ENCODE results near the gene ATXN3. TPM values are rescaled to one million over a fixed set of nuclear protein-coding genes. Genes with fewer than 3 reads are reported as not detected.

The ATXN3 gene
- total RNA-seq, 4 donors from 2014 or later, result 17.1 to 35.6 (median 25.9) TPM

GRCh38 chr14:92041203-92041602 is 65.2 kb downstream of the ATXN3 start:
- 92 to 100% methylated on average over 2 to 10 of the region's 10 CpGs for WGBS, 2 donors (ENCODE audit: low coverage in 1 of 2)
- in situ Hi-C loops (cut with MboI; ENCODE audit: low pct_ligation_motif_present in 1 of 4, low pct_unique_long_range_greater_than_20kb in 1 of 4, low sequenced_read_pairs in 3 of 4), result no loop called here

GRCh38 chr14:92040431-92041051 is 65.8 kb downstream of the ATXN3 start:
- intact Hi-C loops (cut with DNase I; ENCODE audit: low total_unique reads) (no loop called here), in situ Hi-C loops (cut with MboI; ENCODE audit: low pct_ligation_motif_present in 1 of 4, low pct_unique_long_range_greater_than_20kb in 1 of 4, low sequenced_read_pairs in 3 of 4) (no loop called here)
- Histone ChIP-seq H3K4me1 (peaks cover 9 to 45% (median 28%) of the 10 kb centered on the region in 4 donors), H3K4me3 (peak overlapping the region; percentile 67 to 93 (median 86)), H3K9me3 (no peaks in the 10 kb centered on the region), H3K36me3 (no peaks in the 10 kb centered on the region), H3K27me3 (no peaks in the 10 kb centered on the region), H3K27ac (peak overlapping the region; percentile 94 to 98 (median 97))
- peak; percentile 37 for DNase-seq
- 0% methylated on average over 9 to 13 of the region's 13 CpGs for WGBS, 2 donors (ENCODE audit: low coverage in 1 of 2)
- peak; percentile 42 to 62 (median 45) for TF ChIP-seq POLR2AphosphoS5 (IDR thresholded peaks at IDR 0.05)
- TF ChIP-seq POLR2A (IDR thresholded peaks at IDR 0.05), result no peak

More at GRCh38 chr14:92041203-92041602, 65.2 kb downstream of the ATXN3 start:
- H3K9me3 ChIP-seq, result peaks cover 4 to 5% of the 10 kb centered on the region in 2 donors
- H3K4me3 ChIP-seq, result peak overlapping the region in 3 of 4 donors; percentile 67 to 93 (median 89)
- no peaks in the 10 kb centered on the region for H3K36me3 ChIP-seq
- intact Hi-C loops (cut with DNase I; ENCODE audit: low total_unique reads), result no loop called here
- peak overlapping the region; percentile 94 to 98 (median 97) for H3K27ac ChIP-seq
- H3K27me3 ChIP-seq, result no peaks in the 10 kb centered on the region
- no peak for DNase-seq
- peaks cover 9 to 38% (median 28%) of the 10 kb centered on the region in 4 donors for H3K4me1 ChIP-seq
- TF ChIP-seq POLR2AphosphoS5 (IDR thresholded peaks at IDR 0.05) (no peak), EP300 (IDR thresholded peaks at IDR 0.05; ENCODE audit: low read depth) (no peak), POLR2A (IDR thresholded peaks at IDR 0.05) (no peak), CTCF (IDR thresholded peaks at IDR 0.05) (no peak)

- intact Hi-C loops (cut with DNase I; ENCODE audit: low total_unique reads) (no loop called here), in situ Hi-C loops (cut with MboI; ENCODE audit: low pct_ligation_motif_present in 1 of 4, low pct_unique_long_range_greater_than_20kb in 1 of 4, low sequenced_read_pairs in 3 of 4) (no loop called here)
- peak; percentile 87 to 95 (median 94) for TF ChIP-seq POLR2AphosphoS5 (IDR thresholded peaks at IDR 0.05)
- peak; percentile 88 for TF ChIP-seq POLR2A (IDR thresholded peaks at IDR 0.05)
- TF ChIP-seq EP300 (IDR thresholded peaks at IDR 0.05; ENCODE audit: low read depth), result no peak
- no peak for TF ChIP-seq CTCF (IDR thresholded peaks at IDR 0.05)
- H3K4me3 ChIP-seq, result peak within 1 kb of the TSS; percentile 67 to 93 (median 86)
- peaks cover 9 to 51% (median 29%) of the 10 kb centered on the region in 4 donors for H3K4me1 ChIP-seq
- WGBS, 2 donors (ENCODE audit: low coverage in 1 of 2), result 1% methylated on average over 56 of the region's 57 CpGs; no CpG with 5 or more reads in 1 of the 2 donors
- H3K36me3 ChIP-seq, result no peaks in the 10 kb centered on the region
- H3K9me3 ChIP-seq, result no peaks in the 10 kb centered on the region
- no peaks in the 10 kb centered on the region for H3K27me3 ChIP-seq
- peak; percentile 96 for DNase-seq
- H3K27ac ChIP-seq, result peak within 1 kb of the TSS; percentile 94 to 98 (median 97)
Measured at GRCh38 chr14:92039719-92040430, 66.5 kb downstream of the ATXN3 start, which contains the start of gene TRIP11. Gene TRIP11 (minus strand): TSS chr14:92040059. CDS start chr14:92039685, 374 bp downstream.

GRCh38 chr14:92039063-92039718 is 67.2 kb downstream of the ATXN3 start:
- DNase-seq, result peak; percentile 26
- H3K36me3 ChIP-seq, result no peaks in the 10 kb centered on the region
- 0 to 1% methylated on average over 5 to 22 of the region's 22 CpGs for WGBS, 2 donors (ENCODE audit: low coverage in 1 of 2)
- H3K27me3 ChIP-seq, result no peaks in the 10 kb centered on the region
- peak overlapping the region; percentile 94 to 98 (median 97) for H3K27ac ChIP-seq
- peaks cover 9 to 55% (median 36%) of the 10 kb centered on the region in 4 donors for H3K4me1 ChIP-seq
- no peaks in the 10 kb centered on the region for H3K9me3 ChIP-seq
- in situ Hi-C loops (cut with MboI; ENCODE audit: low pct_ligation_motif_present in 1 of 4, low pct_unique_long_range_greater_than_20kb in 1 of 4, low sequenced_read_pairs in 3 of 4) (no loop called here), intact Hi-C loops (cut with DNase I; ENCODE audit: low total_unique reads) (no loop called here)
- no peak for TF ChIP-seq POLR2A (IDR thresholded peaks at IDR 0.05)
- peak overlapping the region; percentile 67 to 93 (median 86) for H3K4me3 ChIP-seq
